ENCODE data around the gene GLT1D1. TPM values are rescaled to one million over a fixed set of nuclear protein-coding genes. Genes with fewer than 3 reads are reported as not detected.

Gene GLT1D1
- not detected in 2 replicates for total RNA-seq (2014; rRNA removed)
- Bru-seq, nascent RNA: percentile 6 among the genes with signal in this experiment
- BruChase-seq, experiment 1, labeled RNA remaining after a 6-hour chase: percentile 15 among the genes with signal in this experiment
- percentile 23 among the genes with signal in this experiment for BruChase-seq, experiment 2, labeled RNA remaining after a 2-hour chase
- long read RNA-seq: 0 reads

DNA sequence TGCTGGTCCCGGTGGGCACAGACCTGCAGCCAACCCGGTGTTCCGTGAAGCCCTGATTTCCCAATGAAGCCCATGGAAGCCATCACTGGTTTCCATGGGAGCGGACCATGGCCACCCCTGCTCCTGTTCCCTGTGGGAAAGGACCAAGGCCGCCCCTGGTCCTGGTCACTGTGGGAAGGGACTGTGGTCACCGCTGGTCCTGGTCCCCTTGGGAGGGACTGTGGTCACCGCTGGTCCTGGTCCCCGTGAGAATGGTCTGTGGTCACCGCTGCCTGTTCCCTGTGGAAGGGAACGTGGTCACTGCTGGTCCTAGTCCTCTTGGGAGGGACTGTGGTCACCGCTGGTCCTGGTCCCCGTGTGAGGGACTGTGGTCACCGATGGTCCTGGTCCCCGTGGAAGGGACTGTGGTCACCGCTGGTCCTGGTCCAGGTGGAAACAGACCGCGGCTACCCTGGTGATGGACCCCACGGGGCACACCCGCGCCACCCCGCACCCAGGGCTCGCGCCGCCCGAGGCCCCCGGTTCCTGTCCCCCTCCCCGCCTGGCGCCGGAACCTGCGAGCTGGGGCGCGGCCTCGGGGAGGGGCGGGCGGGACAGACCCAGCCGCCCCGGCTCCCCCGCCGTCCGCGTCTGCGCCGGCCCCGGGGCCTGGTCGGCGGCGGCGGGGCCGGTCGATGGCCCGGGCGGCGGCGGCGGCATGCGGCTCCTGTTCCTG, at the start of gene GLT1D1:
GLT1D1 (plus strand) TSS at position 594 of the 715 bp plus-strand sequence; CDS start at position 698, 104 bp downstream.
- DNase-seq (no peak), ATAC-seq (no peak)
- no peaks in the 10 kb centered on the region for H3F3A ChIP-seq (ENCODE audit: low read length, unreplicated experiment)
- CTCF ChIA-PET: no interaction called here
- H3K9ac ChIP-seq (ENCODE audit: low read length): no peak within 1 kb of the TSS
- H3K27me3 ChIP-seq (ENCODE audit: low read length): peaks cover 55% of the 10 kb centered on the region
- no peaks in the 10 kb centered on the region for H3K36me3 ChIP-seq (ENCODE audit: low read depth, low read length)
- no peak within 1 kb of the TSS for H3K4me2 ChIP-seq (ENCODE audit: low read length)
- BruUV-seq (replicated peaks): no TSS peak
- no peaks in the 10 kb centered on the region for H3K9me3 ChIP-seq (ENCODE audit: low read length)
- H3K79me2 ChIP-seq (ENCODE audit: low read length): no peaks in the 10 kb centered on the region
- intact Hi-C loops (cut with micrococcal nuclease): no loop called here
- H4K20me1 ChIP-seq (ENCODE audit: low read length): no peaks in the 10 kb centered on the region
- TF ChIP-seq EZH2 (IDR thresholded peaks at IDR 0.05; ENCODE audit: low read length, unreplicated experiment) (no peak), EZH2phosphoT487 (IDR thresholded peaks at IDR 0.05; ENCODE audit: borderline replicate concordance, low read length) (no peak)
- TF ChIP-seq, protein P1, sequence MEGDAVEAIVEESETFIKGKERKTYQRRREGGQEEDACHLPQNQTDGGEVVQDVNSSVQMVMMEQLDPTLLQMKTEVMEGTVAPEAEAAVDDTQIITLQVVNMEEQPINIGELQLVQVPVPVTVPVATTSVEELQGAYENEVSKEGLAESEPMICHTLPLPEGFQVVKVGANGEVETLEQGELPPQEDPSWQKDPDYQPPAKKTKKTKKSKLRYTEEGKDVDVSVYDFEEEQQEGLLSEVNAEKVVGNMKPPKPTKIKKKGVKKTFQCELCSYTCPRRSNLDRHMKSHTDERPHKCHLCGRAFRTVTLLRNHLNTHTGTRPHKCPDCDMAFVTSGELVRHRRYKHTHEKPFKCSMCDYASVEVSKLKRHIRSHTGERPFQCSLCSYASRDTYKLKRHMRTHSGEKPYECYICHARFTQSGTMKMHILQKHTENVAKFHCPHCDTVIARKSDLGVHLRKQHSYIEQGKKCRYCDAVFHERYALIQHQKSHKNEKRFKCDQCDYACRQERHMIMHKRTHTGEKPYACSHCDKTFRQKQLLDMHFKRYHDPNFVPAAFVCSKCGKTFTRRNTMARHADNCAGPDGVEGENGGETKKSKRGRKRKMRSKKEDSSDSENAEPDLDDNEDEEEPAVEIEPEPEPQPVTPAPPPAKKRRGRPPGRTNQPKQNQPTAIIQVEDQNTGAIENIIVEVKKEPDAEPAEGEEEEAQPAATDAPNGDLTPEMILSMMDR (conservative IDR thresholded peaks at IDR 0.05; ENCODE audit: low read depth, low read length): no peak
- H3K4me3 ChIP-seq (ENCODE audit: low read length): no peak within 1 kb of the TSS
- H3K9me2 ChIP-seq (replicated peaks; ENCODE audit: low read length): no peaks in the 10 kb centered on the region
- no peak within 1 kb of the TSS for H3K27ac ChIP-seq (ENCODE audit: low read length)
- POLR2A ChIA-PET (ENCODE audit: unreplicated experiment): no interaction called here
- no peaks in the 10 kb centered on the region for H3K4me1 ChIP-seq (ENCODE audit: insufficient read depth, low read length)
- no peak within 1 kb of the TSS for H2AFZ ChIP-seq (ENCODE audit: low read length)

DNA sequence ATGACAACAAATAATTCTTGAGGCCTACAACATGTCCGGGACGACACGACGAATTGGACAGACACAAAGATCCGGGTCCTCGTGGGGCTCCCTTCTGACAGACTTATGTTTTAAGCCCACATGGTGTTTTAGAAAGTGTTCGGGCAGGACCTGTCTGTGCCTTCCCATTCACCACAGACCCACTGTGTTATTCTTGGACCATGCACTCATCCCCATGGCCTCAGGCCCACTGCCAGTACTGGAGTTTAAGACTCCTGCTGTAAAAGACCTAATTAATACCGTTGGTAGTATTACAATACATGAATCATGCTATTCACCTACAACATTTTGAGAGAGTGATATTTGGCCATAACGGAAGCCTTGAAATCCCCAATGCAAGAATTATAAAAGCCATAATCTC, 49.5 kb upstream of the GLT1D1 start:
- no peak for ATAC-seq
- BruUV-seq (replicated peaks): no TSS peak

More for the DNA sequence above, 49.5 kb upstream of the GLT1D1 start:
- TF ChIP-seq EZH2 (IDR thresholded peaks at IDR 0.05; ENCODE audit: low read length, unreplicated experiment) (no peak), EZH2phosphoT487 (IDR thresholded peaks at IDR 0.05; ENCODE audit: borderline replicate concordance, low read length) (no peak)
- TF ChIP-seq, protein P1 (conservative IDR thresholded peaks at IDR 0.05; ENCODE audit: low read depth, low read length): no peak
- POLR2A ChIA-PET (ENCODE audit: unreplicated experiment): no interaction called here
- no peak overlapping the region for H3K9ac ChIP-seq (ENCODE audit: low read length)
- peaks cover 3% of the 10 kb centered on the region for H3F3A ChIP-seq (ENCODE audit: low read length, unreplicated experiment)
- no peak for DNase-seq
- H3K4me1 ChIP-seq (ENCODE audit: insufficient read depth, low read length): peaks cover 30% of the 10 kb centered on the region
- no peak overlapping the region for H3K27ac ChIP-seq (ENCODE audit: low read length)
- peaks cover 55% of the 10 kb centered on the region for H3K36me3 ChIP-seq (ENCODE audit: low read depth, low read length)
- H3K4me3 ChIP-seq (ENCODE audit: low read length): no peak overlapping the region
- intact Hi-C loops (cut with micrococcal nuclease): loop anchor here (2.0 kb wide), 1 partner anchor 13 kb away; no protein-coding TSS in a partner anchor
- no peaks in the 10 kb centered on the region for H3K27me3 ChIP-seq (ENCODE audit: low read length)
- peaks cover 37% of the 10 kb centered on the region for H3K79me2 ChIP-seq (ENCODE audit: low read length)
- CTCF ChIA-PET: no interaction called here
- H4K20me1 ChIP-seq (ENCODE audit: low read length): peaks cover 19% of the 10 kb centered on the region
- H3K9me3 ChIP-seq (ENCODE audit: low read length): no peaks in the 10 kb centered on the region
- H3K4me2 ChIP-seq (ENCODE audit: low read length): no peak overlapping the region
- H2AFZ ChIP-seq (ENCODE audit: low read length): no peak overlapping the region
- H3K9me2 ChIP-seq (replicated peaks; ENCODE audit: low read length): no peaks in the 10 kb centered on the region

Data from PC-3 (cell line).